Fibroblast of villous mesenchyme (primary cell): ENCODE data around the gene NDST1. TPM values are rescaled to one million over a fixed set of nuclear protein-coding genes. Genes with fewer than 3 reads are reported as not detected.
A peak's percentile ranks its signal among the peaks of the same experiment; 100 is the strongest.

ENCODE experiments used
- DNase-seq: peaks from one replicate; pipeline ENCODE4 v3.0.0-alpha.2; 2010; ENCODE audit warnings: low read depth
- H3K4me3 ChIP-seq: 2 replicates; pipeline ENCODE4 v1.5.1; 2011; ENCODE audit warnings: low read depth, mild to moderate bottlenecking, low read length
- total RNA-seq: library from RNA; depleted of rRNA; stranded (reverse); fragments of >200 nt; gene quantifications from 2 replicates; pipeline ENCODE4 v1.2.3, GENCODE V29; 2012
- TF ChIP-seq, protein P1 (sequence below): IDR thresholded peaks from 2 replicates; pipeline ENCODE4 v1.5.1; 2012; ENCODE audit warnings: low read depth, mild to moderate bottlenecking, low read length; ENCODE audit not compliant: insufficient read depth

Gene NDST1
- total RNA-seq, 1 donor = 87.2 TPM

- no peak overlapping the region for H3K4me3 ChIP-seq
- DNase-seq = peak; percentile 74
- TF ChIP-seq, protein P1, sequence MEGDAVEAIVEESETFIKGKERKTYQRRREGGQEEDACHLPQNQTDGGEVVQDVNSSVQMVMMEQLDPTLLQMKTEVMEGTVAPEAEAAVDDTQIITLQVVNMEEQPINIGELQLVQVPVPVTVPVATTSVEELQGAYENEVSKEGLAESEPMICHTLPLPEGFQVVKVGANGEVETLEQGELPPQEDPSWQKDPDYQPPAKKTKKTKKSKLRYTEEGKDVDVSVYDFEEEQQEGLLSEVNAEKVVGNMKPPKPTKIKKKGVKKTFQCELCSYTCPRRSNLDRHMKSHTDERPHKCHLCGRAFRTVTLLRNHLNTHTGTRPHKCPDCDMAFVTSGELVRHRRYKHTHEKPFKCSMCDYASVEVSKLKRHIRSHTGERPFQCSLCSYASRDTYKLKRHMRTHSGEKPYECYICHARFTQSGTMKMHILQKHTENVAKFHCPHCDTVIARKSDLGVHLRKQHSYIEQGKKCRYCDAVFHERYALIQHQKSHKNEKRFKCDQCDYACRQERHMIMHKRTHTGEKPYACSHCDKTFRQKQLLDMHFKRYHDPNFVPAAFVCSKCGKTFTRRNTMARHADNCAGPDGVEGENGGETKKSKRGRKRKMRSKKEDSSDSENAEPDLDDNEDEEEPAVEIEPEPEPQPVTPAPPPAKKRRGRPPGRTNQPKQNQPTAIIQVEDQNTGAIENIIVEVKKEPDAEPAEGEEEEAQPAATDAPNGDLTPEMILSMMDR = peak; percentile 89
Measured at GRCh38 chr5:150589862-150590601, 82.1 kb downstream of the NDST1 start.

GRCh38 chr5:150590979-150591695 lies 83.2 kb downstream of the NDST1 start:
- H3K4me3 ChIP-seq = no peak overlapping the region
- TF ChIP-seq, protein P1 = no peak
- no peak for DNase-seq

DNA sequence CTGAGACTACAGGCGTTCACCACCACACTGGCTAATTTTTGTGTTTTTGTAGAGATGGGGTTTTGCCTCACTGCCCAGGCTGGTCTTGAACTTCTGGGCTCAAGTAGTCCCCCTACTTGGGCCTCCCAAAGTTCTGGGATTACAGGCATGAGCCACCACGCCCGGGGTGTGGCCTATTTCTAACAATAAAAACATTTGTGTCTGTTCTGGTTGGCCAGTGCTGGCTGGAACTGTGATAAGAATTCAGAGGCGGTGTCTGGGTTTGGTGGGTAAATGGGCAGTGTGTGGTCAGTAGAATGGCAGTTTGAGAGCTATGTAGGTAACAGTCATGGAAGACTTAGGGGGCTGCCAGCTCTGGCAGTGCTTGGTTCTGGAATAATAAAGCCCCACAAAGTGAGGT lies 85.7 kb downstream of the NDST1 start:
- TF ChIP-seq, protein P1 = no peak
- peak; percentile 59 for DNase-seq
- H3K4me3 ChIP-seq = no peak overlapping the region

- TF ChIP-seq, protein P1 = no peak
- H3K4me3 ChIP-seq = no peak overlapping the region
- DNase-seq = no peak
Measured at GRCh38 chr5:150593996-150594395, 86.1 kb downstream of the NDST1 start.

DNA sequence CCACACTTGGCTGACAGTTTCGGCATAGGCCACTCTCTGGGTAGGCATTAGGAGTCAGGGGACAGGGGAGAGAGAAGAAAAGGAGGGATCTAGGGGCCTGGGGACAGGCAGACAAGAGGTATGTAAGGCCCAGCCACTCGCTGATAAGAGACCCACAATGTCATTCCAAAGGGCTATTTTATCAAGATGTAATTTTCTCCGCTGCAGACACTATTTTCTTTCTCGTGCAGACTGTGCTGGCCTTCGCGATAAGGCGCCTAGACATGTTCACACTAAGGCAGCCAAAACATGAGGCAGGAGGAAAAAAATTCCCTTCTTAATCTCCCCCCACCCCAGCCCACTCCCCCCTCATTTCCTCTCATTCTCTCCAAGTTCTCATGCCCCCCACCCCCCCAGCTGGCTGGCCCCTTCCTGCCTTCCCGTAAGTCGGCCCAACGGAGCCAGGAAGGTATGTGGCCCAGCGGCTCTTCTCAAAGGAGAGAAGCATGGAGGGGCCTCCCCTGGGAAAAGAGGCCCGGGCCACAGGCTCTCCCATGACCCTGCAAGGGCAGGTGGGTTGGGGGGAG lies 87.6 kb downstream of the NDST1 start:
- H3K4me3 ChIP-seq = no peak overlapping the region
- TF ChIP-seq, protein P1 = no peak
- DNase-seq = peak; percentile 84

DNA sequence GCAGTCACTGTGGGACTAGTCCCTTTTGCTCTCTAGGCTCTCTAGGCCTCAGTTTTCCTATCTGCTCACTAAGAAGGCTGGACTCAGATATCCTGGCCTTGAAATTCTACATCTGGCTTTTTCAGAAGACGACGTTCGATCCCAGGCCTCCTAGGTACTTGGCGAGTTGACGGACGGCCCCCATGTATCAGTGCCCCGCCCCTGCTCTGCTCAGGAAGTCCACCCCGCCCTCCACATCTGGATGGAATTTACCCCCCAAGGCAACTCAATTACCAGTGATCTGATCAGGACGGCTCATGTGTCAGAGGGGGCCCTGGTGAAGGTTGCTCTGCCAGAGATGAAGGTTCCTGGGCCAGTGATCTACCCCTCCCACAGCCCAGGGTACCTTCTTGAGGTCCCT lies 88.4 kb downstream of the NDST1 start:
- H3K4me3 ChIP-seq = no peak overlapping the region
- DNase-seq = no peak
- TF ChIP-seq, protein P1 = no peak
